ENCODE measurements around the gene SAFB2. TPM values are rescaled to one million over a fixed set of nuclear protein-coding genes. Genes with fewer than 3 reads are reported as not detected.

The SAFB2 gene
- total RNA-seq, 4 donors from 2014 or later: 59.5 to 200 (median 121) TPM

GRCh38 chr19:5590865-5591154, 31.8 kb downstream of the SAFB2 start:
- DNase-seq: no peak
- H3K4me3 ChIP-seq: no peak overlapping the region

GRCh38 chr19:5590151-5590864, 32.3 kb downstream of the SAFB2 start:
- no peaks in the 10 kb centered on the region for H3K9me3 ChIP-seq
- H3K4me1 ChIP-seq: peaks cover 0 to 15% (median 0%) of the 10 kb centered on the region in 4 donors
- no peak for DNase-seq
- peaks cover 0 to 93% (median 9%) of the 10 kb centered on the region in 3 donors for H3K36me3 ChIP-seq
- TF ChIP-seq POLR2A (IDR thresholded peaks at IDR 0.05) (no peak), CTCF (IDR thresholded peaks at IDR 0.05) (no peak)
- H3K27ac ChIP-seq: no peak overlapping the region
- H3K27me3 ChIP-seq: no peaks in the 10 kb centered on the region
- H3K4me3 ChIP-seq: no peak overlapping the region

More at GRCh38 chr19:5590865-5591154, 31.8 kb downstream of the SAFB2 start:
- H3K4me1 ChIP-seq: peaks cover 0 to 16% (median 0%) of the 10 kb centered on the region in 4 donors
- H3K27ac ChIP-seq: no peak overlapping the region
- no peaks in the 10 kb centered on the region for H3K27me3 ChIP-seq
- no peaks in the 10 kb centered on the region for H3K9me3 ChIP-seq
- TF ChIP-seq POLR2A (IDR thresholded peaks at IDR 0.05): no peak
- no peak for TF ChIP-seq CTCF (IDR thresholded peaks at IDR 0.05)
- peaks cover 0 to 98% (median 9%) of the 10 kb centered on the region in 3 donors for H3K36me3 ChIP-seq

- DNase-seq: no peak
- Histone ChIP-seq H3K27me3 (no peaks in the 10 kb centered on the region), H3K27ac (no peak overlapping the region), H3K36me3 (peaks cover 0 to 85% (median 9%) of the 10 kb centered on the region in 3 donors), H3K4me3 (no peak overlapping the region), H3K4me1 (peaks cover 0 to 5% (median 0%) of the 10 kb centered on the region in 4 donors), H3K9me3 (no peaks in the 10 kb centered on the region)
- TF ChIP-seq POLR2A (IDR thresholded peaks at IDR 0.05) (no peak), CTCF (IDR thresholded peaks at IDR 0.05) (no peak)
Measured at GRCh38 chr19:5588906-5589676, 33.5 kb downstream of the SAFB2 start.

GRCh38 chr19:5588441-5588840, 34.1 kb downstream of the SAFB2 start:
- H3K4me1 ChIP-seq: no peaks in the 10 kb centered on the region
- no peaks in the 10 kb centered on the region for H3K9me3 ChIP-seq
- no peaks in the 10 kb centered on the region for H3K27me3 ChIP-seq
- TF ChIP-seq CTCF (IDR thresholded peaks at IDR 0.05) (no peak), POLR2A (IDR thresholded peaks at IDR 0.05) (no peak)
- DNase-seq: no peak
- H3K27ac ChIP-seq: no peak overlapping the region
- H3K36me3 ChIP-seq: peaks cover 0 to 78% (median 7%) of the 10 kb centered on the region in 3 donors
- H3K4me3 ChIP-seq: no peak overlapping the region

- peaks cover 0 to 73% (median 7%) of the 10 kb centered on the region in 3 donors for H3K36me3 ChIP-seq
Measured at GRCh38 chr19:5587661-5588060, 34.9 kb downstream of the SAFB2 start.

More at GRCh38 chr19:5587661-5588060, 34.9 kb downstream of the SAFB2 start:
- H3K9me3 ChIP-seq: no peaks in the 10 kb centered on the region
- H3K4me1 ChIP-seq: no peaks in the 10 kb centered on the region
- H3K27ac ChIP-seq: no peak overlapping the region
- no peak overlapping the region for H3K4me3 ChIP-seq
- no peaks in the 10 kb centered on the region for H3K27me3 ChIP-seq
- no peak for DNase-seq
- TF ChIP-seq POLR2A (IDR thresholded peaks at IDR 0.05): no peak
- TF ChIP-seq CTCF (IDR thresholded peaks at IDR 0.05): no peak
